Umbilical cord (tissue), 2 donors: ENCODE data around the gene PEX14. TPM values are rescaled to one million over a fixed set of nuclear protein-coding genes. Genes with fewer than 3 reads are reported as not detected.

Source experiments
- DNase-seq: peaks from one replicate; pipeline ENCODE4 v3.0.0-alpha.2; 2015; ENCODE audit warnings: low spot score
- total RNA-seq: library from RNA; depleted of rRNA; stranded (reverse); fragments of >200 nt; gene quantifications from one replicate; pipeline ENCODE4 v1.2.3, GENCODE V29; 2014; ENCODE audit warnings: low replicate concordance; ENCODE audit not compliant: insufficient read depth

The PEX14 gene
- total RNA-seq, 1 donor from 2014 or later: 22.1 TPM

GRCh38 chr1:10592373-10592772 is 117.6 kb downstream of the PEX14 start:
- no peak for DNase-seq

- no peak for DNase-seq
Measured at GRCh38 chr1:10593750-10594149, 119.0 kb downstream of the PEX14 start.

- no peak for DNase-seq
Measured at GRCh38 chr1:10594595-10595223, 120.0 kb downstream of the PEX14 start.

- peak; percentile 24 for DNase-seq
Measured at GRCh38 chr1:10596780-10597179, 122.0 kb downstream of the PEX14 start.

GRCh38 chr1:10597492-10598388 is 123.0 kb downstream of the PEX14 start:
- no peak for DNase-seq

GRCh38 chr1:10598389-10598702 is 123.6 kb downstream of the PEX14 start:
- no peak for DNase-seq

GRCh38 chr1:10599194-10599861 is 124.6 kb downstream of the PEX14 start:
- DNase-seq: no peak

GRCh38 chr1:10601342-10602070 is 126.8 kb downstream of the PEX14 start:
- no peak for DNase-seq

- no peak for DNase-seq
Measured at GRCh38 chr1:10602936-10603335, 128.2 kb downstream of the PEX14 start.

GRCh38 chr1:10604966-10605365 is 130.2 kb downstream of the PEX14 start:
- no peak for DNase-seq

GRCh38 chr1:10606064-10606463 is 131.3 kb downstream of the PEX14 start:
- no peak for DNase-seq

- no peak for DNase-seq
Measured at GRCh38 chr1:10607228-10607627, 132.5 kb downstream of the PEX14 start.

GRCh38 chr1:10608690-10609089 is 133.9 kb downstream of the PEX14 start:
- DNase-seq: no peak

GRCh38 chr1:10610901-10611600 is 136.3 kb downstream of the PEX14 start:
- DNase-seq: no peak

- no peak for DNase-seq
Measured at GRCh38 chr1:10612436-10613160, 137.8 kb downstream of the PEX14 start.

- no peak for DNase-seq
Measured at GRCh38 chr1:10613340-10613739, 138.6 kb downstream of the PEX14 start.

GRCh38 chr1:10613861-10614260 is 139.1 kb downstream of the PEX14 start:
- DNase-seq: no peak

GRCh38 chr1:10614377-10615225 is 139.9 kb downstream of the PEX14 start:
- DNase-seq: no peak

- DNase-seq: no peak
Measured at GRCh38 chr1:10615332-10615731, 140.6 kb downstream of the PEX14 start.
